Astrocyte of the cerebellum (primary cell): ENCODE data around the gene MEOX2.

Experiments used
- DNase-seq: peaks from one replicate; pipeline ENCODE4 v3.0.0-alpha.2; 2011; ENCODE audit warnings: low read depth
- H3K4me3 ChIP-seq: 2 replicates; pipeline ENCODE4 v1.5.1; 2011; ENCODE audit warnings: mild to moderate bottlenecking, low read depth, low read length, moderate library complexity
- CTCF ChIP-seq: IDR thresholded peaks from 2 replicates; pipeline ENCODE4 v1.5.1; 2012; ENCODE audit warnings: low read length, low read depth, moderate library complexity, mild to moderate bottlenecking; ENCODE audit errors: missing control alignments
- in situ Hi-C: cut with HindIII; loops from 2 replicates; pipeline ENCODE4 v1.10.0; 2017; ENCODE audit warnings: low sequenced_read_pairs

The MEOX2 gene

GRCh38 chr7:15686295-15686956, at the start of gene MEOX2:
TSS of gene MEOX2 (minus strand) at chr7:15686683. CDS start at chr7:15686402, 281 bp downstream.
- in situ Hi-C loops: no loop called here
- TF ChIP-seq CTCF: no peak
- H3K4me3 ChIP-seq: peak within 1 kb of the TSS; percentile 43
- peak; percentile 24 for DNase-seq

GRCh38 chr7:15729746-15730145, 43.3 kb upstream of the MEOX2 start:
- no peak for TF ChIP-seq CTCF
- in situ Hi-C loops: no loop called here
- no peak for DNase-seq
- no peak overlapping the region for H3K4me3 ChIP-seq

- in situ Hi-C loops: no loop called here
- no peak for DNase-seq
- no peak for TF ChIP-seq CTCF
- no peak overlapping the region for H3K4me3 ChIP-seq
Measured at GRCh38 chr7:15725051-15725450, 38.6 kb upstream of the MEOX2 start.

GRCh38 chr7:15723841-15724240, 37.4 kb upstream of the MEOX2 start:
- in situ Hi-C loops: loop anchor here (25.0 kb wide), 3 partner anchors 338 to 1012 kb away; no protein-coding TSS in a partner anchor
- no peak overlapping the region for H3K4me3 ChIP-seq
- TF ChIP-seq CTCF: no peak
- DNase-seq: no peak

GRCh38 chr7:15720849-15721471, 34.5 kb upstream of the MEOX2 start:
- TF ChIP-seq CTCF: peak; percentile 73
- in situ Hi-C loops: loop anchor here (25.0 kb wide), 3 partner anchors 341 to 1009 kb away; no protein-coding TSS in a partner anchor
- peak; percentile 38 for DNase-seq

GRCh38 chr7:15719311-15719710, 32.8 kb upstream of the MEOX2 start:
- no peak for TF ChIP-seq CTCF
- no peak overlapping the region for H3K4me3 ChIP-seq
- in situ Hi-C loops: loop anchor here (25.0 kb wide), 3 partner anchors 343 to 1007 kb away; no protein-coding TSS in a partner anchor
- no peak for DNase-seq

More at GRCh38 chr7:15720849-15721471, 34.5 kb upstream of the MEOX2 start:
- no peak overlapping the region for H3K4me3 ChIP-seq
